ENCODE measurements around the gene EPHA4. TPM values are rescaled to one million over a fixed set of nuclear protein-coding genes. Genes with fewer than 3 reads are reported as not detected.

EPHA4 gene
- polyA plus RNA-seq, 3 donors from 2014 or later = 6.7 to 18.0 (median 14.2) TPM

DNA sequence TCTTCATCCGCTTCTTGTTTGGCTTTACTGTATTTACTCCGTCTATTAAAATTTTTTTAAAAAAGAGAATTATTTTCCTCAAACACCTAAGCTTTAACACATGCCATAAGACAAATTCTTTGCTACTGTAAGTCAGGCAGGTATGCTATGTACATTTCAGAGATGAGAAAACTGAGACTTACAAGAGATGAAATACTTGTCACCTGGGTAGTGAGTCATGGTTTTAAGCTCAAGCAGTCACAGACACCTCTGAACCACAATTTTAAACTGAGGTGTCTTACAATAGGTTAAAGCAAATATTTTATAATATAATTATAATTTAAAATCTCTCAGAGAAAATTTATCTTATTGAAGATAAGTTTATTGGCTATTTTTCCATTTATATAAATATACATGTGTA, 126.0 kb downstream of the EPHA4 start:
- no peak overlapping the region for H3K4me3 Mint-ChIP-seq
- DNase-seq = no peak
- H3K4me1 Mint-ChIP-seq = peaks cover 8 to 9% of the 10 kb centered on the region in 2 donors
- H3K27me3 Mint-ChIP-seq (ENCODE audit: low read depth in 3 of 3) = no peaks in the 10 kb centered on the region
- H3K9me3 Mint-ChIP-seq = no peaks in the 10 kb centered on the region
- H3K27ac Mint-ChIP-seq = no peak overlapping the region
- H3K36me3 Mint-ChIP-seq = peaks cover 8 to 36% (median 13%) of the 10 kb centered on the region in 3 donors

GRCh38 chr2:221444106-221444505, 128.0 kb downstream of the EPHA4 start:
- Mint-ChIP-seq H3K36me3 (peaks cover 12 to 41% (median 17%) of the 10 kb centered on the region in 3 donors), H3K4me3 (no peak overlapping the region), H3K27me3 (ENCODE audit: low read depth in 3 of 3) (no peaks in the 10 kb centered on the region), H3K9me3 (no peaks in the 10 kb centered on the region), H3K27ac (peak overlapping the region in 1 of 6 donors; percentile 71), H3K4me1 (peaks cover 6 to 8% of the 10 kb centered on the region in 2 donors)
- no peak for DNase-seq

DNA sequence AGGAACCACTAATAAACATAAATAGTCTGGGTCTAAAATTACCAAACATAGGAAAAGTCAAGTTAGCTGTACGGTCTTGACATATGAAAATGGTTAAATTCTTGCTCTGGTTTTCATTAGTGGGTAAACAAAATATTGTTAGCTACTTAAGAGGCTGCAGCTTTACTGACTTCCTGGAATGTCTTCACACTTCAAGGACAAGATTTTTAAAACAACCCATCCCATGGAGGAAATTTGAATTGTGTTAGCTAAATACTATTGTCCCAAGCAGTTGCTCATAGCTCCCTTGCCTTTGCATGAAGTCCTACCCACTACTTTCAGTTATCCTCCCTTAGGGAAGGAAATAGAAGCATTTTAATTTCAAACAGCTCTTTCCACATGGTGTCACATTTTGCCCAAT, 128.5 kb downstream of the EPHA4 start:
- Mint-ChIP-seq H3K36me3 (peaks cover 12 to 41% (median 17%) of the 10 kb centered on the region in 3 donors), H3K4me3 (no peak overlapping the region), H3K27ac (peak overlapping the region in 1 of 6 donors; percentile 6), H3K9me3 (no peaks in the 10 kb centered on the region), H3K4me1 (peaks cover 2 to 4% of the 10 kb centered on the region in 2 donors), H3K27me3 (ENCODE audit: low read depth in 3 of 3) (no peaks in the 10 kb centered on the region)
- no peak for DNase-seq

GRCh38 chr2:221442128-221442527, 130.0 kb downstream of the EPHA4 start:
- DNase-seq = no peak
- Mint-ChIP-seq H3K27ac (peak overlapping the region in 1 of 6 donors; percentile 28), H3K4me3 (no peak overlapping the region), H3K4me1 (no peaks in the 10 kb centered on the region), H3K36me3 (peaks cover 14 to 48% (median 24%) of the 10 kb centered on the region in 3 donors), H3K27me3 (ENCODE audit: low read depth in 3 of 3) (no peaks in the 10 kb centered on the region), H3K9me3 (no peaks in the 10 kb centered on the region)

DNA sequence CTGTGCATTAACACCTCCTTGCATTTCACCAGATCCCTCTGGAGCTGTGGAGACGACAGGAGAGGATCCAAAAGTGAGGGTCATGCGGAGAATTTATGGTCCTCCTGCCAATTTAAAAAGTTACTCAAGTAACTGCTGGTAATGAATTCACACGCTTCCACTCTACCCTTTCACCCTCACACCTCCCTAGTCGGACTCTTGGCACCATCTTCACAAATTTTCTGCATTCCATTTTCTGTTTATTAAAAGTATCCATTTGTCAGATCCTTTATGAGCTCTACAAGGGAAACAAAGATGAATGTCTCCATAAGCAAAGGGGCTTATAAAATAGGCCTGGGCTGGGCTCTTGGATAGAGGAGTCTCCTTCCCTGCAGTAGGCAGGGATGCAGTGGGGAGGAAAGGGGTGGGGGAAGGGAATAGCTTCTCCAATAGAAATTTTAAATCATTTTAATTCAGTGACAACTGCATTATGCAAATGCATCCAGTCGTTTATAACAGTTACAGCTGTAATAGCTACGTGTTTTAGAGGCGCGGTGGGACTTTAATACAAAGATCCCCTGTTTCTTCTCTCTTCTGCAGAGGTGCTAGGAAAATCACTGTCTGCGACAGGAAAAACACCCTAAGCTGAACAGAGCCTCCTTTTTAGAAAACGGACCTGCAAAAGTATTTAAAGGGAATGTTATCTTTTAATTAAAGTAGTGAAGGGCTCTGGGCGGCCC, 132.2 kb downstream of the EPHA4 start:
- no peaks in the 10 kb centered on the region for H3K27me3 Mint-ChIP-seq (ENCODE audit: low read depth in 3 of 3)
- peaks cover 21 to 65% (median 31%) of the 10 kb centered on the region in 3 donors for H3K36me3 Mint-ChIP-seq
- no peaks in the 10 kb centered on the region for H3K9me3 Mint-ChIP-seq
- DNase-seq = no peak
- no peaks in the 10 kb centered on the region for H3K4me1 Mint-ChIP-seq
- H3K27ac Mint-ChIP-seq = no peak overlapping the region
- H3K4me3 Mint-ChIP-seq = no peak overlapping the region

- H3K4me3 Mint-ChIP-seq = no peak overlapping the region
- no peaks in the 10 kb centered on the region for H3K9me3 Mint-ChIP-seq
- DNase-seq = no peak
- no peak overlapping the region for H3K27ac Mint-ChIP-seq
- H3K4me1 Mint-ChIP-seq = no peaks in the 10 kb centered on the region
- H3K27me3 Mint-ChIP-seq (ENCODE audit: low read depth in 3 of 3) = no peaks in the 10 kb centered on the region
- H3K36me3 Mint-ChIP-seq = peaks cover 36 to 70% (median 37%) of the 10 kb centered on the region in 3 donors
These were observed 135.0 kb downstream of the EPHA4 start for GRCh38 chr2:221437056-221437455.

GRCh38 chr2:221435171-221435570, 136.9 kb downstream of the EPHA4 start:
- Mint-ChIP-seq H3K4me3 (no peak overlapping the region), H3K4me1 (no peaks in the 10 kb centered on the region), H3K36me3 (peaks cover 32 to 63% (median 38%) of the 10 kb centered on the region in 3 donors)

DNA sequence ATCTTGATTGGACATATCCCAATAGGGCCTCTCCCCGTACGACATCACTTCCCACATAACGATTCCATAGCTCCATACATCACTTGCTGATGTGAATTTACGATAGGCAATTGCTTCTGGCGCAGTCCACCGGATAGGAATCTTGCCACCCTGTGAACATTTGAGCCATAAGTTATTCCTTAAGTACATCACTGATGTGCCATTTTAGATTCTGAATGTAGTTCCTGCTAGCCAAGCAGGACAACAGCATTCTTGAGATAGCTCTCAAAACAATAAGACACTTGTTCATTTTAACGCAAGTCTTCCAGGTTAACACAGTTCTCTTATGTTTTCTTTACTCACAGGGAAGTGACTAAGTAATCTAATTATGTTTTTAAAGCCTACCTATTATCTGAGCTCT, 138.0 kb downstream of the EPHA4 start:
- peaks cover 31 to 67% (median 40%) of the 10 kb centered on the region in 3 donors for H3K36me3 Mint-ChIP-seq
- H3K4me1 Mint-ChIP-seq = no peaks in the 10 kb centered on the region
- no peaks in the 10 kb centered on the region for H3K9me3 Mint-ChIP-seq
- H3K27me3 Mint-ChIP-seq (ENCODE audit: low read depth in 3 of 3) = no peaks in the 10 kb centered on the region
- H3K4me3 Mint-ChIP-seq = no peak overlapping the region
- no peak for DNase-seq
- no peak overlapping the region for H3K27ac Mint-ChIP-seq

More at GRCh38 chr2:221435171-221435570, 136.9 kb downstream of the EPHA4 start:
- no peaks in the 10 kb centered on the region for H3K9me3 Mint-ChIP-seq
- no peaks in the 10 kb centered on the region for H3K27me3 Mint-ChIP-seq (ENCODE audit: low read depth in 3 of 3)
- H3K27ac Mint-ChIP-seq = no peak overlapping the region
- DNase-seq = no peak

- H3K4me1 Mint-ChIP-seq = no peaks in the 10 kb centered on the region
- peaks cover 25 to 61% (median 33%) of the 10 kb centered on the region in 3 donors for H3K36me3 Mint-ChIP-seq
- no peaks in the 10 kb centered on the region for H3K27me3 Mint-ChIP-seq (ENCODE audit: low read depth in 3 of 3)
- H3K9me3 Mint-ChIP-seq = no peaks in the 10 kb centered on the region
- DNase-seq = no peak
- no peak overlapping the region for H3K27ac Mint-ChIP-seq
- no peak overlapping the region for H3K4me3 Mint-ChIP-seq
These were observed 140.6 kb downstream of the EPHA4 start for GRCh38 chr2:221431477-221431876.

DNA sequence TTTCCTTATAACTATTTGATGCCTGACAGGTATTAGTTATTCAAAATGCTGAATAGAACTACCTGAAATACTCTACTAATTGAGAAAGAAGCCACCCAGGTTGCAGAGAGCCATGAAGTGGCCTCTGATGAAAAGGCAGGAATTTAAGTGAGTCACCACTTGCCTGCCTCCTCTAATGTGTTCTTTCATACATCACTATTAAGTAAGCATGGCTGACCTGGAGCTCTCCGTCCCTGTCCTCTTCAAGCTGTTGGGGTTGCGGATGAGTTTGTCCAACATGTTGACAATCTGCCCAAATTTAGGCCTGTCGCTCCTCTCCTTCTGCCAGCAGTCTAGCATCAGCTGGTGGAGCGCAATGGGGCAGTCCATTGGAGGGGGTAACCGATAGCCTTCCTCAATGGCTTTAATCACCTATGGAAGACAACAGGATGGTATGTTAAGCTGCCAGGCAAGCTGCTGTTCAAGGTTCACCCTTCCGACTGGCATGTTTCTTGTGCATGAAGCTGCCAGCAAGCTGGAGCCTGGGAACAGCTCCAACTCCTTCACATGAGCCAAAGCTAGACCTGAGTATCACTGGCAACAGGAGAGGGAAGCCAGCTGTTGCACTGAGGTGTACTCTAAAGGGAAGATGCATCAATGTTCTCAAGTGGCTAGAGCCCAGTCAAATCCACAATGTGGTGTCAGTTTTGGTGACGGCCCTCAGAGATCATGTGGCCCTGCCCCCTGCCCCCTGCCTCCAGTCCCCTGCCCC, 142.2 kb downstream of the EPHA4 start:
- Mint-ChIP-seq H3K4me3 (no peak overlapping the region), H3K27me3 (ENCODE audit: low read depth in 3 of 3) (no peaks in the 10 kb centered on the region), H3K9me3 (no peaks in the 10 kb centered on the region), H3K4me1 (no peaks in the 10 kb centered on the region), H3K27ac (no peak overlapping the region), H3K36me3 (peaks cover 27 to 59% (median 37%) of the 10 kb centered on the region in 3 donors)
- DNase-seq = no peak

DNA sequence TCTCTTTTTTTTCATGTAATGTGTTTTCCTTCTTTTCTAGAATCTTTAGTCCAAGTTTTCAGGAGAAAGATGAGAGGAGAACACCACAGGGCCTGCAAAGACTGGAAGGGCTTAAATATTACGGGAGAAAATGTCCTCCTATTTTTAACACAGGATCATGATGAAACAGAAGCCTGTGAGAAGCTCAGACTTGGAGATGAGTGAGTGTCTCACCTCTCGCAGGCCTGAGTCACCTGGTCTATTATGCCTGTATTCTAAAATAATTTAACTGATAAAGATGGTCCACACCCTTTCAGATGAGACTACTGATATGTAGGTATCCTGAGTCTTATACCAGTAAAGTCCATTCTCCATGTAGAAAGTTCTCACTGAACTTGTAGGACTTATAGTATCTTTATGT, 143.2 kb downstream of the EPHA4 start:
- Mint-ChIP-seq H3K9me3 (no peaks in the 10 kb centered on the region), H3K4me1 (no peaks in the 10 kb centered on the region), H3K27me3 (ENCODE audit: low read depth in 3 of 3) (no peaks in the 10 kb centered on the region), H3K27ac (no peak overlapping the region), H3K36me3 (peaks cover 32 to 60% (median 36%) of the 10 kb centered on the region in 3 donors), H3K4me3 (no peak overlapping the region)
- no peak for DNase-seq

GRCh38 chr2:221426929-221427328, 145.2 kb downstream of the EPHA4 start:
- no peak for DNase-seq
- H3K36me3 Mint-ChIP-seq = peaks cover 26 to 54% (median 32%) of the 10 kb centered on the region in 3 donors
- no peaks in the 10 kb centered on the region for H3K9me3 Mint-ChIP-seq
- no peaks in the 10 kb centered on the region for H3K27me3 Mint-ChIP-seq (ENCODE audit: low read depth in 3 of 3)
- no peaks in the 10 kb centered on the region for H3K4me1 Mint-ChIP-seq
- H3K27ac Mint-ChIP-seq = peak overlapping the region in 1 of 6 donors; percentile 62
- no peak overlapping the region for H3K4me3 Mint-ChIP-seq

DNA sequence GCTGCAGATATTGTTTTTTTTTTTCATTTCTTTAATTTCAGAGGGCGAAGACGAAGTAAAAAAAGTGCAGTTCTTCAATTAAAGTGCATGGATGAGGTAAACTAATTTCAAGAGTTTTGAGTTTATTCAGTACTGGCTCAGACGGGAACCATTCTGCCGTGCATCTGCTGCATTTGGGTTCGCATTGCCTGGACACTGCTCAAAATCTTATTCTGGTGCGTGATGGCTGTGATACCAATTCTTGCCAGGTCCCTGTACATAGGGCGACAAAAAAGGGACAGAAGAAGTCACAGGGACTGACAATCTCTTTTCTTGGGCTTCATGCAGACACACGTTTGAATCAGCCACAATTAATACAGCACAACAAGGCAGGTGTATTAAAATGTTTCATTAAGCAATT, 146.2 kb downstream of the EPHA4 start:
- Mint-ChIP-seq H3K27ac (no peak overlapping the region), H3K4me3 (no peak overlapping the region), H3K27me3 (ENCODE audit: low read depth in 3 of 3) (no peaks in the 10 kb centered on the region), H3K36me3 (peaks cover 26 to 50% (median 32%) of the 10 kb centered on the region in 3 donors), H3K9me3 (no peaks in the 10 kb centered on the region), H3K4me1 (peaks cover 1 to 3% of the 10 kb centered on the region in 2 donors)
- no peak for DNase-seq

- Mint-ChIP-seq H3K9me3 (no peaks in the 10 kb centered on the region), H3K27me3 (ENCODE audit: low read depth in 3 of 3) (no peaks in the 10 kb centered on the region), H3K4me1 (peaks cover 6 to 8% of the 10 kb centered on the region in 2 donors), H3K36me3 (peaks cover 24 to 48% (median 33%) of the 10 kb centered on the region in 3 donors), H3K27ac (no peak overlapping the region), H3K4me3 (no peak overlapping the region)
- no peak for DNase-seq
These were observed 146.8 kb downstream of the EPHA4 start for GRCh38 chr2:221425353-221425752.
